ENCODE measurements around the gene TMEM80.
"Not testable (repeated sequence)": the region's sequence is repeated elsewhere in the genome, so short reads cannot be mapped to it uniquely, and the experiment has no call there.

Gene TMEM80

DNA sequence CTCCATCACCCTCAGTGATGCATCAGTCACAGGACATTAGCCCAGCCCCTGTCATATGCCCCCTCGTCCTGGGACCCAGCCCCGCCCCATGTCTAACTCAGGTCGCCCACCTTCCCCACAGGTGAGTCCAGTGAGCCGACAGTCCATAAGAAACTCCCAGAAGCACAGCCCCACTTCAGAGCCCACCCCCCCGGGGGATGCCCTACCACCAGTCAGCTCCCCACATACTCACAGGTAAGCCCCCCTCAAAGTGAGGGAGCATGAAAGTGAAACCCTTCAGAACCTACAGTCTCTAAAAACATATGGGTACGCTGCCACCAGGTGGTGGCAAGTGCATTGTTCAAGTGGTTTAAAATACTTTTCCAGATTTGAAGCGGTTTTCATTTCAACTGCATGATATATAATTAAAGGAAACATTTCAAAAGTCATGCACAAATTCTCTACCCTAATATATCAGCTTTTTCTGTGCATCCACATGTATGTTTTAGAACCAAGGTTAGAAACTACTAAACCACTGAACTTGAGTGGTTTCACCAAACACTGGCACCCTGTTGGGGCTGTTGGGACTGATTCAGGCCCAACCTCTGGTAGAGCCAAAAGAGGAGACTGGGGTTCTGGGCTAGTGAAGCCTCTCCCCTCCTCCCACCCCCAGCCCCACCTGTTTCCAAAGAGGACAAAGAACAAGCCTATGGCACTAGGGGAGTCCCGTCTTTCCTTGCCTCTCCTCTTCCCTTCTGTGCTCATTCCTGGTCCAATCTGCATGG lies 27.7 kb downstream of the TMEM80 start:
- FAIRE-seq: peak; percentile 93

DNA sequence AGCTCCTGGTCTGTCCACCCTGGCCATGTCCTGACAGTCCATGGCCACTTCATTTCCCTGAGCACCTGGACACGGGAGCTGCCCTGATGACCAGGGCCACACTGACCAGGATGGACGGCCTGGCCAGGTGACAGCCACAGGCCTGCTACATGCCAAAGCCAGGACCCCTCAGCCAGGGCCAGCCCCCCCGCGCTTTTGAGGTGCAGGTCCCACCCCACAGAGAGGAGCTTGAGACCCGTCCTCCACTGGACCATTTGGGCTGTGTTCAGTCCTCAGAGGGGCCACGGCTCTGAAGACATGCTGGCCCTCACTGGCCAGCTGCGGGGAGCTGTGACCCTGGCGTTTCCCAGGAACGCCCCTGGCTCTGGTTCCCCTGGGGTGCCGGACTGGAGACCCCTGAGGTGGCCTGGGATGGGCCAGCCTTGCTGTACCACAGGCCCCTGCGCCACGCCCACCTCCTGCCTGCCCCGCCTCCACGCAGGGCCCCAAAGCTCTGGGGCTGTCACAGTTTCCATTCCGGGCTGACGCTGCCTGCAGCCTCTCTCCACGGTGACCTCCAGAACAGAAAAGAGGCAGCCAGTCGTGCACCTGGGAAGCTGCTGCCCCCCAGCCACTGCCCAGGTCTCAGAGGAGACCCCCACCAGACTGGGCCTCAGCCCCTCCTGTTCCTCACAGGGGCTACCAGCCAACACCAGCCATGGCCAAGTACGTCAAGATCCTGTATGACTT lies 28.6 kb downstream of the TMEM80 start:
- no peak for FAIRE-seq

- FAIRE-seq: no peak
Measured at GRCh38 chr11:724778-725386, 29.3 kb downstream of the TMEM80 start.

- no peak for FAIRE-seq
Measured at GRCh38 chr11:725624-726202, 30.1 kb downstream of the TMEM80 start.

GRCh38 chr11:726278-727220 lies 30.9 kb downstream of the TMEM80 start:
- FAIRE-seq: no peak

GRCh38 chr11:727281-727701 lies 31.7 kb downstream of the TMEM80 start:
- no peak for FAIRE-seq

DNA sequence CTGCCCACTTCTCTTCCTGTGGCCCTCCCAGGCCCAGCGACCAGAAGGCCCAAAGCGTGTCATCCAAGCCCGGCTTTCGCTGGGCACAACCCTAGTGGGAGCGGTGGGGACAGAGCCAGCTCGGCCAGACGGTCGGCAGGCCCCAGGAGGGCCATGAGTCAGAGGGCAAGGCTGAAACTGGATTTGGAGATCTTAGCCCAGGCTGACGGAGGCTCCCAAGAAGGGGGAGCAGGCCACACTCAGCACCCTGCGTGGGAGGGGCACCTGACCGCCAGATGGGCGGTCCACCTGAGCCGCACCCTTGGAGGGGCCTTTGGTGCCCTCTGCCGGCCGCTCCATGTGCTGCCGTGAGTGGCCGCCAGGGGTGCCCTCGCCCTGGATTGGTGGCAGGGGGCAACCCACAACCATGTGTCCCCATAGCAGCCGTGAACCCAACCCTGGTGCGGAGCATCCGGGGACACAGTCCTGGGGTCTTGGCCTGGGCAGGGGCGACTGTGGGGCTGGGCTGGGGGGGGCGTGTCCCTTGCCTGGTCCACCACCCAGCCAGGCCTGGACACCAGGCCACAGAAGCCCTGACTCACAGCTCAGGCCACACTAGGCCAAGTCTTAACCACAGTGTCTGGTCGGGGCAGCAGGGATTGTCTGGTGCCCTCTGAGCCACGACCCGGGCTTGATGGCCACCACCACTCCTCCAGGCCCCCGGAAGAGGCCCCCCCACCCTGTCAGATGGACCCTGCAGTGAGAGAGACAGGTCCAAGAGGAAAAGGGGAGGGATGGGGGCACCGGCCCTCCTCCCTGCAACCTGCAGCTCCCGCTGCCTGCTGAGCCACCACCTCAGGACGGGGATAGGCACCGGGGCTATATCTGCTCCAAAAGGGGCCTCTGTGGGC lies 32.5 kb downstream of the TMEM80 start:
- peak; percentile 49 for FAIRE-seq

DNA sequence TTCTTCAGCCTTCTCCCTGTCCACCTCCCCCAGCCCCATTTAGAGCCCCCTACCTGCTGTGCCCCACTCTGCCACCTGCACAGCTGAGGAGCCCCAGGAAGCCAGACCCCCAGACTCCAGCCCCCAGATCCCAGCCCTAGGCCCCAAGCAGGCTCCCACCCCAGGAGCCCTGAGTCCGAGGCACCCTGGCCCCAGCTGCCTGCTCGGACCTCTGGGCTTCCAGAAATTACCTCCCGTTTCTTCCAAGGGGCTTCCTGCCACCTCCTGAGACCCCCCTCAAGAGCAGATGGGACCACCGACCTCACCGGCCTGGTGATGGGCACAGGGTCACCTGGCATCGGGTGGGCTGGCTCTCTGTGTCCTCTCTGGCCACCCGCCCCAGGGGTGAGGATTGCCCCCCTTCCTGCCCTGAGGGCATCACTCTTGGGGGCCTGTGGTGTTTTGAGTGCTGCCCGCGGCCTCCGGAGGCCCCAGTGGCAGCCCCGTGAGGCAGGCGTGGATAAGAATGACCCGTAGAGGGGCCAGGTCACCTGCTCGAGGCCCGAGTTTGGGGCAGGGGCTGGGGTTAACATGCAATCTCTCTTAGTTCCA lies 33.4 kb downstream of the TMEM80 start:
- FAIRE-seq: no peak

DNA sequence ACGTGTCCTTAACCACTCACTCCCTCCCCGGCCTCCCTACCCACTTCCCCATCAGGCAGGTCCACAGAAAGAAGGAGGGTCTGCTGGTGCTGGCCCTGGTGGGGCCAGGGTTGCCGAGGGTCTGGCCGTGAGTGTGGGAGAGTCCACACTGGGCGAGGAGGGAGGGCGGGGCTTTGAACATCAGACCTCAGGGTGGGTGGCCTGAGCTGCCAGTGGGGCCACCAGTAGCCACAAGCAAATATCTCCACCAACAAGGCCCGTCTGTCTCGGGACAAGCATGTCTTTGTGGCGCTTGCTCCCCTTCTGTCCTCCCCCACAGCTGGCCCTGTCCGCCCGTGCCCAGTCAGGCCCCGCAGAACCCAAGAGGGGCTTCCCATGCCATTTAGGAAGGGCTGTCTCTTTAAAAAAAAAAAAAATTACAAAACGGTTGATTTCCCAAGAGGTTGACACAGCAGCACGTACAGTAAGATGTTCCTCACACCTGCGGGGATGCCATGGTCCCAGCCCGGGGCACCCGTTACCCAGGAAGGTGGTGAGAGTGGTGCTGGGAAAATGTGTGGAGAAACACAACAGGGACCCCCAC lies 34.0 kb downstream of the TMEM80 start:
- FAIRE-seq: no peak

DNA sequence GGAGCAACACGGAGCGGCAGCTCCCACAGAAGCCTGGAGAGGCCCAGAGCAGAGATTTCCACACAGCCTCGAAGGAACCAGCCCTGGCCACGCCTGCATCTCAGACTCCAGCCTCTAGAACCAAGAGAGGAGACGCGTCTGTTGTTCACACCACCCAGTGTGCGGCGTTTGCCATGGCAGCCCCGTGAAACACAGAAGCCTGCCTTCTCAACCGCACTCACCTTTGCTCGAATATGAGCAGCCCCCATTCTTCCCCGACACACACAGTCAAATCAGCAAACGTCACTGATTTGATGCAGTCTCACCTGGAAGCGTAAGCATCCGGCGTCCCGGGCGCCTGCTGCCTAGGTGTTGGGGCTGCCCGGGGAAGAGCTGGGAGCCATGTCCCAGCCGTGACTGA lies 37.5 kb downstream of the TMEM80 start:
- FAIRE-seq: no peak

DNA sequence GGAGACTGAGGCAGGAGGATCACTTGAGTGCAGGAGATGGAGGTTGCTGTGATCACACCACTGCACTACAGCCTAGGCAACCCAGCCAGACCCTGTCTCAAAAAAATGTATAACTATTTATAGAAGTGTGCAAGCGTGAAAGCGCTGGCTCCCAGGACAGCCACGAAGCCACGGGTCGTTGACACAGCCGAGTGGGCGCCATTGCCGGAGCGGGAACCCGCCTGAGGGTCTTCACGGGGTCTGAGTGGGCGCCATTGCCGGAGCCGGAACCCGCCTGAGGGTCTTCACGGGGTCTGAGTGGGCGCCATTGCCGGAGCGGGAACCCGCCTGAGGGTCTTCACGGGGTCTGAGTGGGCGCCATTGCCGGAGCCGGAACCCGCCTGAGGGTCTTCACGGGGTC lies 38.9 kb downstream of the TMEM80 start:
- not testable (repeated sequence) for FAIRE-seq

DNA sequence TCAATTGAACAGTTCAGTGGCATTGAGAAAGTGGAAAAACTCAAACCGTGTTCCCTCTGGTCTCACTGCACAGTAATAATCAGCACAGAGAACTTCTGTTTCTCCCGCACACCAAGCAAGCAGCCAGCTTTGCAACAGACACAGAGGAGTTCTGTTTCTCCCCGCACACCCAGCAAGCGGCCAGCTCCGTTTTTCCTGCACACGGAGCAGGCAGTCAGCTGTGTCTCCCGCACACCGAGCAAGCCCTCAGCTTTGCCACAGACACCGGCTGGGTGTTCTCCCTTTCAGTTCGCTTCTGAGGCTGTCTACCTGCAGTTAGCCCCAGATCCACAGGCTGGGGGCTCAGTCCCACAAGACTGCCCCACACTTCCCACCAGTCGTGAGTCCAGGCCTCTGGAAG lies 41.8 kb downstream of the TMEM80 start:
- no peak for FAIRE-seq

GRCh38 chr11:737899-738298 lies 42.3 kb downstream of the TMEM80 start:
- not testable (repeated sequence) for FAIRE-seq

DNA sequence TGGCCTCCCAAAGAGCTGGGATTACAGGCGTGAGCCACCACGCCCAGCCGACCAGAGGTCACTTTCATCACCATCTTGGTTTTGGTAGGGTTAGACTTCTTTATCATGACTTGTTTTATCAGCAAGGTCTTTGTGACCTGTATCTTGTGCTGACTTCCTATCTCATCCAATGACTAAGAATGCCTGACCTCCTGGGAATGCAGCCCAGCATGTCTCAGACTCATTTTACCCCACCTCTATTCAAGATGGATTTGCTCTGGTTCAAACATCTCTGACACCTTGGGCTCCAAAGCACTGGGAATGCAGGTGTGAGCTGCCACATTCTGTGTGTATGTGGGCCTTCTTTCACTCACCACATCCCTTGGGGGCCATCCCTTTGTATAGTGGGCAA lies 46.5 kb downstream of the TMEM80 start:
- FAIRE-seq: no peak

- no peak for FAIRE-seq
Measured at GRCh38 chr11:742571-743201, 47.1 kb downstream of the TMEM80 start.

- no peak for FAIRE-seq
Measured at GRCh38 chr11:745428-745827, 49.8 kb downstream of the TMEM80 start.

DNA sequence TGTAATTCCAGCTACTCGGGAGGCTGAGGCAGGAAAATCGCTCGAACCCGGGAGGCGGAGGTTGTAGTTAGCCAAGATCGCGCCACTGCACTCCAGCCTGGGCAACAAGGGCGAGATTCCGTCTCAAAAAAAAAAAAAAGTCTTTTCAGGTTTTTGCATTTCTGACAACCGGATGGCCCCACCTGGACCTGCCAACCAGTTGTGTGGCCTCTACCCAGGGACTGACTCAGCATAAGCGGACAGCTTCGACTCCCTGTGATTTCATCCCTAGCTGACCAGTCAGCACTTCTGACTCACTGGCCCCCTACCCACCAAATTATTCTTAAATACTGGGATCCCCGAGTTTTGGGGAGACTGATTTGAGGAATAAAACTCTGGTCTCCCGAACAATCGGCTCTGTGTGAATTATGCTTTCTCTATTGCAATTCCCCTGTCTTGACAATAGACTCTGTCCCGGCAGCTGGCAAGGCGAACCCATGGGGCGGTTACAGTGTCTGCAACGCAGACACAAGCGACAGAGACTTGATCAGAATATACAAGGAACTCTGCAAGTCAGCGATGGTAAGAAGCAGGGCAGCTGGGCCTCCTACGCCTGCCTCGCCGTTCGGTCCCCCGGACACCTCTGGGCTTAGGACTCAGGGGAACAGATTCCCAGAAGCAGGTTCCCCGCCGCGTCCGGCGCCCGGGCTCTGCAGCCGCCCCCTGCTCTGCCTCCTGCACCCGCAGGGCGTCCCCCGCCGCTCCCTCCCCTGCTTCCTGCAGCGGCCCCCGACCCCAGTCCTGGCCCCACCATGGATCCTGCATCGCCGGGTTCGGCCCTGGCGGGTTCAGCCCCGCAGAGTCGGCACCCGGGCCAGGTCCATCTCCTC lies 50.9 kb downstream of the TMEM80 start:
- FAIRE-seq: no peak

- no peak for FAIRE-seq
Measured at GRCh38 chr11:747158-748006, 51.8 kb downstream of the TMEM80 start, which contains the start of gene TALDO1. Gene TALDO1 (plus strand): TSS chr11:747464. CDS start chr11:747482, 18 bp downstream.

Measured in G401.6 (cell line).